ENCODE measurements around the gene OR2AJ1.

OR2AJ1 gene

GRCh38 chr1:247924868-247925267 lies at the start of gene OR2AJ1:
Gene OR2AJ1 (plus strand): TSS chr1:247924889. CDS start chr1:247933769, 8,880 bp downstream.
- DNase-seq (ENCODE audit: low spot score) = no peak

GRCh38 chr1:247883346-247883745 lies 41.3 kb upstream of the OR2AJ1 start:
- DNase-seq (ENCODE audit: low spot score) = no peak

GRCh38 chr1:247884797-247885413 lies 39.8 kb upstream of the OR2AJ1 start:
- no peak for DNase-seq (ENCODE audit: low spot score)

DNA sequence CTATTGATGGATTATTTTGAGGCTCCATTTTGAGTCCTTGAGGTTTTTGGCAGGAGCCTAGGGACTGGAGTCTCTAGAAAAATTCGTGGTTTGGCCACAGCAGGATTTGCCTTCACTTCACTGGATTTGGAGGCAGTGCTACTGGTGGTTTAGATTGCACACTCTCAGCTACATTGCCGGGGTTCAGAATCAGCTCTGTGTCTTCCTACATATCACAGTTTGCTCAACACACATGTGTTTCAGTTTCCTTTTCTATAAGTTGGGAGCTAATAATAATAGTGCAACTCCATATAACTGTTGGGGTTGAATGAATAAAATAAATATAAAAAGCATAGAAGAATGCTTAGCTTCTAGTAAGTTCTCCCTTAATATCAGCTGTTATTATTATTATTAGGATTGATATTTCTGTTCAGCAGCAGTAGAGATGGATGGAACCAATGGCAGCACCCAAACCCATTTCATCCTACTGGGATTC lies 29.5 kb upstream of the OR2AJ1 start, which contains the start of gene OR2W3:
Gene OR2W3, plus strand, starts transcription at position 425 of the 475 bp plus-strand sequence. Its CDS starts 0 bp downstream, at position 425.
- DNase-seq (ENCODE audit: low spot score) = no peak

GRCh38 chr1:247895976-247896375 lies 28.7 kb upstream of the OR2AJ1 start:
- no peak for DNase-seq (ENCODE audit: low spot score)

GRCh38 chr1:247904122-247904521 lies 20.6 kb upstream of the OR2AJ1 start:
- DNase-seq (ENCODE audit: low spot score) = no peak

GRCh38 chr1:247905181-247905580 lies 19.5 kb upstream of the OR2AJ1 start:
- no peak for DNase-seq (ENCODE audit: low spot score)

DNA sequence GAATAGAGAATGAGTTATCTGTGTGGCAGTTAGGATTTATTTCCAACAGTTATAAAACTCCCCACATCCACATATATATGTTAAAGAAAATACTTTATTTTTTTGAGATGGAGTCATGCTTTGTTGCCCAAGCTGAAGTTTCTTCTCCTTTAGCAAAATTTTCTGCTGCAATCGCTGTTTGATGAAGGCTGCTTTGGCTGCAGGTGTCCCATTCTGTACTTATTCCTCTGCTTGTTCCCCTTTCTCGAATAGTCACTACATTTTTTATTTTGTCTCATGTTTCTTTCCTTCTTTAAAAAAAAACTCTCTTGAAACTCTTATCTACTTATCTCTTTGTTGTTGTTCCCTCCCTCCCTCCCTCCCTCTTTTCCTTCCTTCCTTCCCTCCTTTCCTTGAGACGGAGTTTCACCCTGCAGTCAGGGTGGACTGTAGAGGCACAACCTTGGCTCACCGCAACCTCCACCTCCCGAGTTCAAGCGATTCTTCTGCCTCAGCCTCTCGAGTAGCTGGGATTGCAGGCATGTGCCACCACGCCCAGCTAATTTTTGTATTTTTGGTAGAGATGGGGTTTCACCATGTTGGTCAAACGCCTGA lies 18.7 kb upstream of the OR2AJ1 start:
- DNase-seq (ENCODE audit: low spot score) = no peak

- peak; percentile 5 for DNase-seq (ENCODE audit: low spot score)
These were observed 18.1 kb upstream of the OR2AJ1 start for GRCh38 chr1:247906504-247907047.

- DNase-seq (ENCODE audit: low spot score) = no peak
These were observed 15.9 kb upstream of the OR2AJ1 start for GRCh38 chr1:247908766-247909165.

- no peak for DNase-seq (ENCODE audit: low spot score)
These were observed 10.9 kb upstream of the OR2AJ1 start for GRCh38 chr1:247913786-247914185.

DNA sequence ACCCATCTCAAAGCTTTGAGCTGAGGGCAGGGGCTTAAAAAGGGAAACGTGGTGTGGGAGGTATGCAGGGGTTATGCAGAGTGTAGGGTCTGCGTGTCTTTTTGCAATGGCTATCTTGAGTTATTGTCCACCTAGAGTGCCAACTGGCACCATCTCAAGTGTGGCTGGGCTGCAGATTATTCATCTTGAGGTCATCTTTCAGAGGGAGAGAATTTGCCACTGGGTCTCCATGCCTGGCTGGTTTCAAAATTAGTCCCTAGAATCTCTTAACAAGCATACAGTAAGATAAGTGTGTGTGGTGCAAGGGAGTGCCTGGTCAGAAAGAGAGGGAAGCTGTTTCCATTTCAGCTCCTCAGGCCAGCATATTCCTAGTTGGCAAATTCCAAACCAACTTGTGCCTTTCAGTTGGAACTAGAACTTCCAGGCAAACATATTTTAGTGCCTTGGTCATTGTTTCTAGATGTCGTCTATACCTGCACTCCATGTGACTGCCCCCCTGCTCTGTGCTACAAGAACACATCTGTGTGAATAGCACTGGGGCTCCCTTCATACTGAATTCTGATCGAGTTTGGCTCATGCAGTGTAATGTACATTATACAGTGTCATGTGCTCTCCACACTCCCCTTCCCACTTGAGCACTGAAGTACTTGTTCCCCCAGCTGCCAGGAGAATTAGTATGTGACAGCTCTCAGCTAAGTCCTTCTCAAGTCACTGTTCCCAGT lies 9.6 kb upstream of the OR2AJ1 start:
- DNase-seq (ENCODE audit: low spot score) = no peak

DNA sequence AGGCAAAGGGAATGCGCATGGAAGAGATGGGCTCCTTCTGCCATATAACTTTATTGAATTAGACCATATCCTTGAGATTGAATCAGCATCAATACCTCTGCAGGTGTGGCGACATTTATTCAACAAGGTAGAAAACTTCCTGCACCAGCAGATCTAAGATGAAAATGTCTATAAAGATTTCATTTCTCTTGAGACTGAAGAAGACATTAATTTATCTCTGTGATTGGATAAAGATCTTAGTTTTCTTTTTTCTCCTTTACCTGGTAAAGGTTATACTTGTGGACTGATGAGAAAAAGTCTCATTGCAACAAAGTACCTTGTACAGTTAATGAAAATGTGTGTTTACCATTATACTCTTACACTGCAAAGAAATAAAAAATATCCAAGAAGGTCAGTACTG lies 4.7 kb upstream of the OR2AJ1 start, which contains the start of gene OR2T8:
Gene OR2T8, plus strand, starts transcription at position 301 of the 400 bp plus-strand sequence. CDS start 766 bp downstream, outside the sequence.
- no peak for DNase-seq (ENCODE audit: low spot score)

GRCh38 chr1:247923941-247924340 lies 748 bp upstream of the OR2AJ1 start:
- no peak for DNase-seq (ENCODE audit: low spot score)

DNA sequence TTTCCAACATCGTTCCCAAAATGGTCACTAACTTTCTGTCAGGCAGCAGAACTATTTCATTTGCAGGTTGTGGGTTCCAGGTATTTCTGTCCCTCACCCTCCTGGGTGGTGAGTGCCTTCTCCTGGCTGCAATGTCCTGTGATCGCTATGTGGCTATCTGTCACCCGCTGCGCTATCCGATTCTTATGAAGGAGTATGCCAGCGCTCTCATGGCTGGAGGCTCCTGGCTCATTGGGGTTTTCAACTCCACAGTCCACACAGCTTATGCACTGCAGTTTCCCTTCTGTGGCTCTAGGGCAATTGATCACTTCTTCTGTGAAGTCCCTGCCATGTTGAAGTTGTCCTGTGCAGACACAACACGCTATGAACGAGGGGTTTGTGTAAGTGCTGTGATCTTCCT lies 9.3 kb downstream of the OR2AJ1 start:
- DNase-seq (ENCODE audit: low spot score) = no peak

GRCh38 chr1:247935781-247936180 lies 11.1 kb downstream of the OR2AJ1 start:
- no peak for DNase-seq (ENCODE audit: low spot score)

- no peak for DNase-seq (ENCODE audit: low spot score)
These were observed 11.7 kb downstream of the OR2AJ1 start for GRCh38 chr1:247936415-247936814.

DNA sequence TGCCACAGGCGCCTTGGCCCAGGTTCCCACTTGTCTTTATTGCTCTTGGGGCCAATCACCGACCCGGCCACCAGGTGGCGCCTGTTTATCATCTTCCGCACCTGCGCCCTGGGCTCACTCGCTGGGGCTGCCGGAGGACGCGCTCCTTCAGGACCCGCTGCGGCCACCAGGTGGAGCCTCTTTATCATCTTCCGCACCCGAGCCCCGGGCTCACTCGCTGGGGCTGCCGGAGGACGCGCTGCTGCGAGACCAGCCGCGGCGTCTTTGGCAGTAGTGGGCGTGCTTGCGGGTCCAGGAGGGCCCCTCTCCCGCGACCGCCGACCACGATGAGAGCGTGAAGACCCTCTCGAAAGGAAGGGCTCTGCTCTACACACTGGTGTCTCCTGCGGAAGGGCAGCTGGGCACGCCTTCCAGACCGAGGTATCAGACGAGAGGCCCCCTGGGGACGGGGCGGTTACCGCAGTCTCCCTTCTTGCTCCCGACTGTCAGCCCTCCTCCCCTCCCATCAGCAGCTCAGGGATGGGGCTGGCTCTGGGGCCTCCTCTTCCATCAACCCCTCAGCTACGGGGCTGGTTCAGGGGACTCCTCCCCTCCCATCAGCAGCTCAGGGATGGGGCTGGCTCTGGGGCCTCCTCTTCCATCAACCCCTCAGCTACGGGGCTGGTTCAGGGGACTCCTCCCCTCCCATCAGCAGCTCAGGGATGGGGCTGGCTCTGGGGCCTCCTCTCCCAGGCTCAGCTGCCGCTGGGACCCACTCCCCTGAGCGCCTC lies 12.5 kb downstream of the OR2AJ1 start:
- peak; percentile 82 for DNase-seq (ENCODE audit: low spot score)

DNA sequence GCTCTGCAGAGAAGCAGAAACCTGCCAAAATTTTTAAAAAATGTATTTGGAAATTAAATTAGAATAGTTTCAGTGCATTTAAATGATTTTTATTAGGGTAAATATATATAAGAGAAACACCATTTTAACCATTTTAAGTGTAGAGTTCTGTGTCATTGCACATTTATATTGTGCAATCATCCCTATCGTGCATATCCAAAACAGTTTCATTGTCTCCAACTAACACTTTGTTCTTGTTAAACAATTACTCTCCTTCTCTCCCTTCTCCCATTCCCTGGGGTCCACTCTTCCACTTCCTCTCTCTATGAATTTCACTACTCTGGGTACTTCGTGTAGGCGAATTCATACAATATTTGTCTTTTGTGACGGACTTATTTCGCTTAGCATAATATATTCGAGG lies 17.9 kb downstream of the OR2AJ1 start:
- no peak for DNase-seq (ENCODE audit: low spot score)

GRCh38 chr1:247948558-247948957 lies 23.9 kb downstream of the OR2AJ1 start, which contains the start of gene OR2L8:
Gene OR2L8 (plus strand): TSS chr1:247948858. CDS start chr1:247948858, 0 bp downstream.
- DNase-seq (ENCODE audit: low spot score) = no peak

- no peak for DNase-seq (ENCODE audit: low spot score)
These were observed 28.7 kb downstream of the OR2AJ1 start for GRCh38 chr1:247953408-247953807.

GRCh38 chr1:247961791-247962190 lies 37.1 kb downstream of the OR2AJ1 start:
- no peak for DNase-seq (ENCODE audit: low spot score)
